HG02870 (cell line): Measurements from ENCODE around the gene CNMD.
"Not testable (repeated sequence)": the region's sequence is repeated elsewhere in the genome, so short reads cannot be mapped to it uniquely, and the experiment has no call there.

ENCODE experiments used
- ATAC-seq: cut with Tn5 transposase; IDR thresholded peaks from one replicate; pipeline ENCODE4 v1.9.1; 2021; ENCODE audit warnings: mild to moderate bottlenecking, moderate library complexity; ENCODE audit not compliant: unreplicated experiment

CNMD gene

DNA sequence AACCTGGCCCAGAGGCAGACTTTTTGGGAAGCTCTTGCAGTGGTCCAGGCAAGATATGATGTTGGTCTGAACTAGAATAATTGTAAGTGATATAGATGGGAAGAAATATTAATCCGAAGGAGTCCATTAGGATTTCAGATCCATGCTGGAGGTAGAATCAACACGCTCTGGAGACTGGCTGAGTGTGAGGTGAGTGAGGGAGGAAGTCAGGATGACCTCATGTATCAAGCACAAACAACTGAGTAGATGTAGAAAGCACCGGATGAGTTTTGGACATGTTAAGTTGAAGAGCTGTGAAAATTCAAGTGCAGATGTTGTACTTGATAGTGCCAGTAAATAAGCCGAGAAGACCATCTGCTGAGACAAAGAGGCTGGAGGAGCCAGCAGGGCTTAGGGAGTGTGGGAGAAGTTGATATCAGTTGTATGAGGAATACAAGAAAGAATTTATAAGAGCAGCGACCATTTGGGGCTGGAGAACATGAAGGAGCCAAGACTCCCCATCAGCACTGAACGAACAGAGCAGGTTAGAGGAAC lies 5.3 kb upstream of the CNMD start:
- ATAC-seq: no peak

DNA sequence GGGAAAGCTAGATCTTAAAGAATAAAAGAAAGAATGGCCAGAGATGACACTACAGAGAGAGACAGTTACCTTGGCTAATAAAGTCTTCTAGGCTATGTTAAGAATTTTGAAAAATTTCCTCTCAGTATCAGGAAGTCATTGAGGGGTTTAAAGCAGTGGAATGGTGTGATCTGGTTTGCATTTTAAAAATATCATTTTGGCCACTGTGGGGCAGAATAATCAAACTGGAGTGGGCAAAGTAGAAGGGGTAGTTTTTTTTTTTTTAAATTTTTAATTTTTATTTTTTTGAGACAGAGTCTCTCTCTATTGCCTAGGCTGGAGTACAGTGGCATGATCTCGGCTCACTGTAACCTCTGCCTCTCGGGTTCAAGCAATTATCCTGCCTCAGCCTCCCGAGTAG lies 4.4 kb upstream of the CNMD start:
- no peak for ATAC-seq

DNA sequence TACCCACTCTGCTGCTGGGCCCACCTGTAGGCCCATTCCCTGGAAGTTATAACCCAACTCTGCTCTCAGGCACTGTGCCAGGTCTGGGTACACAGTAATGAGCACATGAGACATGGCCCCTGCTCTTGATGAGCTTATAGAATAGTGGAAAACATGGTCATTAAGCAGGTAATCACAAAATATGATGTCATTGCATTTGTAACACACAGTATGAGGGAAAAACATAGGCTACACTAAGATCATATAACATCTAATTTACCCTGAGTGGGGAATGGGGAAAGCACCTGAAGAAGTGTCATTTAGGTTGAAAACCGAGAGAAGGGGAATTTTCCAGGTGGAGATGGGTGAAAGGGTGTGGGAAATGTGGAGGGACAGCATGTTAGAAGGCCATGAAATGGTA lies 3.9 kb upstream of the CNMD start:
- ATAC-seq: no peak

DNA sequence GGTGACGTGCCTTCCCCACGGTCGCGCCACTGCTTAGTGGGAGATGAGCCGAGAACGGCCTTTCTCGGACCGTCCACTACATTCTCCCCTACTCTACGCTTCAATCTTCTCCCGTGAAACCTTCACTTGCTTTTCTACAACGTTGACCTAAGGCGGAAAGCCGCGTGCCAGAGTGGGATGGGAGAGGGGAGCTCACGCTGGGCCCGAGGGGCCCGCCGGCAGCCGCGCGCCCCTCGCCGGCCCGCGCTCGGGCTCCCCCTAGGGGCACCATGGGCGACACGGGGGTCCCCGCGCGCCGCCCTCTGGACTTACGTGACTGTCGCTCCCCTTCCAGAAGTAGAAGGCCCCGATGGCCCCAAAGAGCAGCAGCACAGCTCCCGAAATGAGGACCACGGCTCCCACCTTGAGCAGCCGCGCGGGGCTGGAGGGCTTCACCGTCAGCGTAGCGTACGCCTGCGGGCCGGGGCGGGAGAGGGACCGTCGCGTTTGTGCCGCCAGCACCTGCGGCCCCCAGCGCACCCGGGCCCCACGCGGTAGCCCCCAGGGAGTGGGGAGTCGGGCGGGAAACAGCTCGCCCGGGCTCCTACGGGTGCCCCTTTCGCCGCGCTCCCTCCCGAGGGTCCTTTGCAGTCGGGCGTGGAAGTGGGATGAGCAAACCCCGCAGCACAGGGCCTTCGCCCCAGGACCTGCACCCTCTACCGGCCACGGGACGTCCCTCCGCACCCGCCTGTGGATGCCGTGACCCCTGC lies 727 bp downstream of the CNMD start:
- peak; percentile 58 for ATAC-seq

DNA sequence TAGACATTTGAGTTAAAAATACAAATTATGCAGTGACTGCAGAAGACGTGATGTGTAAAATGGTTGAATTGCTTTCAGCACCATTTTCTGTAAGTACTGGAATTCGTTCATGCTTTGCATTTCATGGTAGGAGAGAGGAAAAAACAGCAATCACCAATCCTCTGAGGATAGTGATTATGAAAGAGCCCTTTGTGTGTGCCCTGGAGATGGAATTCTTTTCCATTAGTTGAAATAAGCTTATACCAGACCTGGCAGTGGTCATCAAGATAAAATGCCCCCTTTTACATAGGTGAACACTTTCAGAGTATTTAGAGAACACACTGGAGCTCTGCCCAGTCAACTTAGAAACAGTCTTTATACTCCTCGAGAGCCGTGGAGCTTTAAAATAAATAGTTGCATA lies 1.7 kb downstream of the CNMD start:
- ATAC-seq: no peak

DNA sequence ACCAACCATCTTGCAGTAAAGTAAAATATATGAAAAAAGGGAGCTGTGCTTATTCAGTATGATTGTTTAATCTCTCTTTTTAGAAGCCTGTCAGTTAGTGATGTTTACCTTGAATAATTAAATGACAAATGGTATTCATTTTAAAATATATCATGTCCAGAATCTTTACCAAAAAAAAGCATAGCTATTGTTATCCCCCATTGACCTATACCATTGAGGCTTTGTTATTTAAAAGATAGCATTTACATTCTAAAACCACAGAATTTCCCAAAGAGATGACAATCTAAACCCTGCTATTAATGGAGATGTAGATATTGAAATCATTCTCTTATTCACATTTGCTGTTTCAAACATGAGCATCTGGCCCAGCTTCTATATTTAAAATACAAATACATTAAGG lies 2.2 kb downstream of the CNMD start:
- no peak for ATAC-seq

DNA sequence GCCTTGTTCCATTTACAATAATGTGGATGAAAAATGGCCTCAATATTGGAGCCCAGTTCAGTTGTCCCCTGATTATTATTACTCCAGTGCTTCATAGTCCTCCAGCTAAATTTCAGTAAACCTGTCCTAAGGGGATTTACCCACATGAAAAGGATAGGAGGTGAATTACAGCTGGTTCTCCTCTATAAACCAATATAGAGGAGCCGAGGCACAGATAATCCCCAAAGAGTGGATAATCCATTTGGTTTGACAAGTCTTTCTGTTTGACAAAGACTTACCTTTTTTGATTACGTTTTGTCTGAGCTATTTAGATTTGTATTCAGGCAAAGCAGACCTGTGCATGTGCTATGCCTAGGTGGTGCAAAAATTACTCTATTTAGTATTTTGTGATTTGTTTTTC lies 2.7 kb downstream of the CNMD start:
- no peak for ATAC-seq

DNA sequence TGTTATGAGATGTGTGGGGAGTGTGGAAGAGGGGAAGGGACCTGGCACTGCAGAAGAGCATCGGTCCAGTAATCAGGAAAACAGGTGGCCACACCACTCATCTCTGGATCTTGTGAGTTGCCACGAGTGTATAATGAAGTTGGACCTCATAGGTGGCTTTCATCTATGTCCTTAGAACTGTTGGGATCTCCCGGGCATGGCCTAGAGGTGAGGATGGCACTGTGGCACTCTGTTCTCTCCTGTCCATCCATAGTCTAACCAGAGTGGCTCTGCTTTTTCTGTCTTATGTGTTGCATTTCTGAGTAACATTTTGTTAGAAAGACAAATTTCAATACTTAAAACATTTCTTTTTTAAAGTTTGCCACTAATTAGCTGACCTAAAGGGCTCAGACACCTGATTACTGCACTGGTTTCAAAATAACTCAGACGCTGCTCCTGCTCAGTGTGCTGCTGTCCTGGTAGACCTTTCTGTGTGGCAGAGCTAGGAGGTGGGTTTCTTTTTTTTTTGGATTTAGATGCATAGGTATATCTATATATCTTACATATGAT lies 5.5 kb downstream of the CNMD start:
- no peak for ATAC-seq

DNA sequence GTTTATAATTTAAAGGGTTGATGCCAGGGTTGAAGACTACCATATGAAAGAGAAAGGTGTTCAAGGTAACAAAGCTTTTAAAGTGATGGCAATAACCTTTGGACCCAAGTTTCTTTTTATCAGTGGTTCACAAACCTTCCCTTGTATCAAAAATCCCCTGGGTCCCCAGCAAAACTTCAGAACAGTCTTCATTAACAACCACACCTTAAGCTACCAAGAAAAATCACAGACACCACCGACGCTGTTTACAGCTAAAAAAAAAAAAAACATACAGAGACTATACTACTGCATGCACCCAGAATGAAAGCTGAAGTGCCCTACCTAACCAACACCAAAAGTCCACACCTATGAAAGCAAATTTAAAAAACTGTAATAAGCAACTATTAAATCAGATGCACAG lies 13.4 kb downstream of the CNMD start:
- ATAC-seq: no peak

DNA sequence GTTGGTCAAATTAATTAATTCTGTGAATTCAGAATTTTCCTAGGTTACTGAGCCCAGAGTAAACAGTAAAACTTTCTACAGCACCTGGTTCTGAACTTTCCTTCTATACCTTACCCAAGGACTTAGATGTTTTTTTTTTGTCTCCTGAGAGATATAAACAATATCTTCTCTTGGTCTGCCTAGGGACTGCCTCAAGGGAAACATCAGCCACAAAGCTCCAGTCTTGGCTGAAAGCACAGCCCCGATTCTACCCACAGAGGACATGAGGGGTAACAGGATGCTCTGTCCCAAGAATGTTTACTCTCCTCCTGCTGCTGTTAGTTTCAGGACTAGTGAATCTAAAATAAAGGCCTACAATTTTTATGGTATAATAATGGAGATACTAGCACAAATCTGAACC lies 14.3 kb downstream of the CNMD start:
- ATAC-seq: no peak

DNA sequence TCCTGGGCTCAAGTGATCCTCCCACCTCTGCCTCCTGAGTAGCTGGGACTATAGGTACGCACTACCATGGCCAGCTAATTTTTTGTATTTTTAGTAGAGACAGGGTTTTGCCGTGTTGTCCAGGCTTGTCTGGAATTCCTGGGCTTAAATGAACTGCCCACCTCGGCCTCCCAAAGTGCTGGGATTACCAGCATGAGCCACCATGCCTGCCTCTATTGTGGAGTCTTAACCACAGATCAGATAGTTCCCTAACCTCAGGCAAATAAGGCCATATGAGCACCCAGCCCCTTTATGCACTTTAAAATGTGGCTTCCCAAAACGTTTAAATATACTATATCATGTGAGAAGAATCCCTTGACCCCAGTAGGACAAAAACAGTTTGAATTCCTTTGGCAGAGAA lies 16.4 kb downstream of the CNMD start:
- no peak for ATAC-seq

DNA sequence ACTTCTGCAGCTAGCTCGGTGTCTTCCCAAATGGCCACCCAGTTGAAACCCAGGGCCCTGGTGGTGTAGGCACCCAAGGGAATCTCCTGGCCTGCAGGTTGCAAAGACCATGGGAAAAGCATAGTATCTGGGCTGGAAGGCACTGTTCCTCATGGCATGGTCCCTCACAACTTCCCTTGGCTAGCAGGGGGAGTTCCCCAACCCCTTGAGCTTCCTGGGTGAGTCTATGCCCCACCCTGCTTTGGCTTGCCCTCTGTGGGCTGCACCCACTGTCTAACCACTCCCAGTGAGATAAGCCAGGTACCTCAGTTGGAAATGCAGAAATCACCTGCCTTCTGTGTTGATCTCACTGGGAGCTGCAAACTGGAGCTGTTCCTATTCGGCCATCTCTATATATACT lies 18.3 kb downstream of the CNMD start:
- not testable (repeated sequence) for ATAC-seq

DNA sequence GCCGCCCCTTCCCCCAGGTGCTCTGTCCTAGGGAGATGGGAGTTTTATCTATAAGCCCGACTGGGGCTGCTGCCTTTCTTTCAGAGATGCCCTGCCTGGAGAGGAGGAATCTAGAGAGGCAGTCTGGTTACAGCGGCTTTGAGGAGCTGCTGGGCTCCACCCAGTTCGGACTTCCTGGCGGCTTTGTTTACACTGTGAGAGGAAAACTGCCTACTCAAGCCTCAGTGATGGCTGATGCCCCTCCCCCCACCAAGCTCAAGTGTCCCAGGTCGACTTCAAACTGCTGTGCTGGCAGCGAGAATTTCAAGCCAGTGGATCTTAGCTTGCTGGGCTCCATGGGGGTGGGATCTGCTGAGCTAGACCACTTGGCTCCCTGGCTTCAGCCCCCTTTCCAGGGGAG lies 18.7 kb downstream of the CNMD start:
- not testable (repeated sequence) for ATAC-seq

DNA sequence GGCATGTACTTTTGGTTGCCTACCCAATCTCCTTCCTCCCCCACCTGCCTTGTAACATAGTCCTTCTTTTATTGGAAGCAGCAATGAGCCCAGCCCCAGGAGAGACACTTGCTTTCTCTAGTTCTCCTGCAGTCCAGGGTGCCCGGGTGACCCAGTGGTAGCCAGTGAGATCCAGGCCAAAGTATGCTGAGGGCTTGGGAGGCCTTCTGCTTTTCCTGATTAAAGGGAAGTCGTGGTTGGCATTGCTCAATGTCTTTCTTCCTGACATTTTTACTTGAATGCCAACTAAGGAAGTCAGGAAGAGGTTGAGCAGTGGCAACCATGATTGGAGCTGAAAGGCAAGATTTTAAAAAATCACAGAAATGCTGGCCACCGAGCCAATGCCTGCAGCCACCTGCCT lies 25.7 kb downstream of the CNMD start:
- no peak for ATAC-seq

DNA sequence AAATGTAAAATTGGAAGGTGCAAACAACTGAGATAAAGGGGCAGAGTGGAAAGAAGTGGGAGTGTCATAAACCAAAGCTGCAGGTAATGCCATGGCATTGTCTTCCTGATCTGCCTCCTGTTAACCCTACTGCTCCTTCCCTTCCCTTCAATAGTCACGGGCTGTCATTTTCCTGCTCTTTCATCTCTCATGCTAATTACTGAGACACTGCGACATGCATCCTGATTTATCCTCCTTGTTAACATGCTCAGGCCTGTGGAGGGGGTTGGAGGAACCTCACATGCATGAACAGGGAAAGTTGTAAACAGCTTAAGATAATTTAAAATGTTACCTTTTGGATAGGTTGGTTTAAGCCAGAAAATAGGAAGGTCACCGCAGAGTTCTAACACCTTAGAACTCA lies 27.2 kb downstream of the CNMD start:
- ATAC-seq: no peak

DNA sequence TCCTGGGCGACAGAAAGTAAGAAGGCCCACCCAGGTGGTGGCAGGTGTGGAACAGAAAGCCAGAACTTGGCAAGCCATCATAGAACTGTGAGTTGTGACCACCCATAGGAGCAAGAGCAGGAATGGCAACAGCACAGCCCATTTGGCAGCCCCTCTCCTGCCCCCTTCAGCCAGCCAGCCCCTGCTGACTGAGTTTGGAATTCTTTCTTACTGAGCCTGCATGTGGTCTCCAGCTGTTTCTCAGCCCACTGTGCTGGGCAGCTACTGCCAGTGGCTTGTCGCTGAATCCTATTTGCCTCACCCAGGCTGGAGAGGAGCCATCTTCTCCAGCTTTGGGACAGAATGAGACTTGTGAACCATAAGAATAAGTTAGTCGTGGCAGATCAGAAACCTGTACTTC lies 28.3 kb downstream of the CNMD start:
- no peak for ATAC-seq

DNA sequence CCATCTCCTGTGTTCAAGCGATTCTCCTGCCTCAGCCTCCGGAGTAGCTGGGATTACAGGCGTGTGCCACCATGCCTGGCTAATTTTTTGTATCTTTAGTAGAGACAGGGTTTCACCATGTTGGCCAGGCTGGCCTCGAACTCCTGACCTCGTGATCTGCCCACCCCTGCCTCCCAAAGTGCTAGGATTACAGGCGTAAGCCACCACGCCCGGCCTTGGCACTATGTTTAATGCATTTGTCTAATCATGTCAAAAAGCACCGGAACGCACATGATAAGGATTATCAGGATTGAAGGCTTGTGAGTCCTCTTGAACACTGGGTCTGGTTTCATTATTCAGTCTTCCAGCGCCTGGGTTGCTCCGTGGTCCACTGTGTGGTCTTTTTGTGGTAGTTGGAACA lies 31.4 kb downstream of the CNMD start:
- ATAC-seq: not testable (repeated sequence)

DNA sequence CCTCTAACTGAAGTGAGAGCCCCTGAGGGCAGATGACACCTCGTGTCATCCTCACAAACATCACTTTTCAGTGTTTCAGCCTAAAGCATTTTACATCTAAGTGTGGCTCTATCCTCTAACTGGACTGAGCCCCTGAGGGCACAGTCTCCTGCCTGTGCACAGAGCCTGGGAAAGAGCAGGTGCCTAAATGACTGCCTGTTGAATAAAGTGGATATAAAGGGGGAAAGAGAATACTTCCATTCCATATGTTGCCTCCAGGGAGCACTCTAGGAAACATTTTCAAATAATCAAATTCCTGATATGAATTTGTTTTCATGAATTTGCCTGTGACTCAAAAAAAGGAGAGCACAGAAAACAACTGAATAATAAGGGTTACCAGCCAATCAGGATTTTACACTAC lies 32.2 kb downstream of the CNMD start:
- no peak for ATAC-seq

DNA sequence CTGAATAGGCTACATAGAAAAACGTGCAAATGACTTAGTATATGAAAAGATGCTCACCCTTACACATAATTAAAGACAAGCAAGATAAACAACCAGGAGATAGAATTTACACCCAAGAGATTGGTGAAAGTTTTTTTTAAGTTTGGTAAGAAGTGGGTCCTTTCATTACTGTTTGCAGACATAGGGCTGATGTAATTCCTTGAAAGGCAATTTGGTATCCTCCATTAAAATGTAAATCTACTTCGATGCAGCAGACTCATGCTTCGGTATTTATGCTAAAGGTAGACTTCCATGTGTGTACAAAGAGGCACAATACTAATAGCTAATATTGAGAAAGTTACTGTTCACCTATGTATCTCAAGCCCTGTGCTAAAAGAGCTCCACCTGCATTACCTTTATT lies 33.5 kb downstream of the CNMD start:
- no peak for ATAC-seq

DNA sequence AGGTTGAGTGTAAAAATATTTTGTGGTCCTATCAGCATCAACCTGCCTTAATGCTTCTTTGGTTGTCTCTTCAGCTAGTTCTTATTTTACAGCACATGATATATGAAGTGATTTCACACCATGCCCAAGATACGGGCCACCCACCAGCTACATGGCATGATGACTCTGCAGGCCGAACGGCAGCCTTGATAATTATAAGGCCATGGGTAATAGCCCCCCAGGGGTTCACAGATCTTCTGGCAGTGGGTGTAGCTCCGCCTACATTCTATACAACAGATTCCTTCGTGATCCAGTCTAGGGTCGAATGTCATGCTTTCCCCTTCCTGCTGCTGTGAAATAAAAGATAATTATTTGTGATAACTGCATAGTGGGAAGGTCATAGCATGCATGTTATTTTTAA lies 36.1 kb downstream of the CNMD start:
- ATAC-seq: no peak

DNA sequence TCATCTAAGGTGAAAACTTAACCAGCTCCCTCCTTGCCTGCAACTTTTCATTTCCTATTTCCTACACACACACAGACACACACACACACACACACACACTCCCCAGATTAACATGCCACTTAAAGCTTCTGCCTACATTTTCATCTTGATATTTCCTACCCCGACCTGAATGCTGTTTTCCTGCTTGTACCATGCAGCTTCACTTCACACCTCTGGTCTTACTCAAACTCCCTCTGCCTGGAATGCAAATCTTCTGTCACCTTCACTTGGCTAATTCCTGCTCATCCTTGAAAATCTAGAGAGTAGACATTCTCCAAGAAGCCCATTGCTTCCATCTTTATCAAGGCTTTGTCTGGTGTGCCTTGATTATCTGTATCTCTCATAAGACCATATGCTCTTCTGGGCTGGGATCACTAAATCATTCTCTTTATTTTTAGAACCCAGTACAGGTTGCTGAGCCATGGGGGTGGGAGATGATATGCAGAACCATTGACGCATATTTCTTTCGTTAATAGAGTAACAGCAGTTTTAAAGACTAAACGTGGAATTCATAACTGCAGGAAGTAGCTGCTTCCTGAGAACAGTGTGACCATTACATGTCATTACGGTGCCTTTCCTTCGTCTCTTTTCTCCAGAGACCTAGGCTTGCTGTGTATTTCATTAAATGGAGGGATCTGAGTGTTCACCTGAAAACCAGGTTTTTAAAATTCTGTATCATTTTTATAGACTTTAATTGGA lies 37.7 kb downstream of the CNMD start:
- ATAC-seq: no peak

DNA sequence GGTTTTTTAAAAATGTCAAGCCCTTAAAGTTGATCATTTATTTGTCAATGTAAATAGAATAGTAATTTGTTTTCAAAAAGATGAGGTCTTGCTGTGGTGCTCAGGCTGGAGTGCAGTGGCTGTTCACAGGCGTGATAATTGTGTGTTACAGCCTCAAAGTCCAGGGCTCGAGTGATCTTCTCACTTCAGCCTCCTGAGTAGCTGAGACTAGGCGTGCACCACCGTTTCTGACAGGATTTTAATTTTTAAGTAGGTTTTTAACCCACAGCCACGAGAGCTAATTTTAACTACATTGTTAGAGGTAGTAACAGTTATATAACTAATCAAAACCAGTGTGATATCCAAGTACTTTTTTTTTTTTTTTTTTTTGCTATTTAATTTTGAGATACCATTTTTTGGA lies 43.1 kb downstream of the CNMD start:
- no peak for ATAC-seq
